ENCODE results near the gene GALNT6.
"Not testable (repeated sequence)": the region's sequence is repeated elsewhere in the genome, so short reads cannot be mapped to it uniquely, and the experiment has no call there.

GALNT6 gene

DNA sequence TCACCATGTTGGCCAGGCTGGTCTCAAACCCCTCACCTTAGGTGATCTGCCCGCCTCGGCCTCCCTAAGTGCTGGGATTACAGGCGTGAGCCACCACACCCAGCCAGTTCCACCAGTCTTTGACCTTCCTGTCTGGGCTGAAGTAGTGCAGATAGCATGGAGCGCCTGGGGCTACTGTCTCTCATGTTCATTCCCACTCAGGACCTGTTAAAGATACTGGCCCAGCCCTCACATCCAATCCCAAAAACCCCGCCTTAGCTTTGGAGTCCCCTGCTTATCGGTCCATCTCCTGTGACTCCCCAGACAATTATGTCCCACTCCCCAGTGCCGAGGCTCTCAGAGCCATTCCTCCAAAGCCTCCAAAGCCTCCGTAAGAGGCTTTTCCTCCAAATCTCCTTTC, 32.7 kb downstream of the GALNT6 start:
- no peak for DNase-seq (ENCODE audit: low read depth)

DNA sequence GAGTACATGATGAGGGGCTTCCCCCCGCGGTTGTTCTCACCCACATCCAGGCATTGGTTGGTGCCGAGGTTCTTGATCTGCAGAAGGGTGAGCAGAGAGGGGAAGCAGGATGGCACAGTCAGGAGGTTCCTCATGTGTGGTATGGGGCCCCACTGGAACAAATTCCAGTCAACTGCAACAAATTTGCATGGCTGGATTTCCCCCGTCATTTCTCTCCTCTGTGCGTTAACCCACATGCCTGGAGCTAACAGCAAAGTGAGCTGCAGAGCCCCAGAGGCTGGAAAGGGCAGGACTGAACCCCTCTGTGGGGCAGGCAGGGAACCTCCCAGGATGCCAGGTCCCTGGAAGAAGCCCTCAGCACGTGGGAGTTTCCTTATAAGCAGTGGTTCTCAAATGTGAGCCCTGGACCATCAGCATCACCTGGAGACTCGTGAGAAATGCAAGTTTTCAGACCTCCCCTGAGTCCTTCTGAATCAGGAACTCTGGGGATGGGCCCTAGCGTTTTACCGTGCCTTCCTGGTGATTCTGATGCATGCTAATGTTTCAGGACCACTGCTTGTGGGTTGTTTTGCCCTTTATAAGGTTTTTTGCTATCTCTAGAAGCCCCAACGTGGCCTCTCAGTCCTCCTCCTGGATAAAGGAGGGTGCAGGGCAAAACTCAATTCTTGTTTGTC, 33.7 kb downstream of the GALNT6 start:
- no peak for DNase-seq (ENCODE audit: low read depth)

DNA sequence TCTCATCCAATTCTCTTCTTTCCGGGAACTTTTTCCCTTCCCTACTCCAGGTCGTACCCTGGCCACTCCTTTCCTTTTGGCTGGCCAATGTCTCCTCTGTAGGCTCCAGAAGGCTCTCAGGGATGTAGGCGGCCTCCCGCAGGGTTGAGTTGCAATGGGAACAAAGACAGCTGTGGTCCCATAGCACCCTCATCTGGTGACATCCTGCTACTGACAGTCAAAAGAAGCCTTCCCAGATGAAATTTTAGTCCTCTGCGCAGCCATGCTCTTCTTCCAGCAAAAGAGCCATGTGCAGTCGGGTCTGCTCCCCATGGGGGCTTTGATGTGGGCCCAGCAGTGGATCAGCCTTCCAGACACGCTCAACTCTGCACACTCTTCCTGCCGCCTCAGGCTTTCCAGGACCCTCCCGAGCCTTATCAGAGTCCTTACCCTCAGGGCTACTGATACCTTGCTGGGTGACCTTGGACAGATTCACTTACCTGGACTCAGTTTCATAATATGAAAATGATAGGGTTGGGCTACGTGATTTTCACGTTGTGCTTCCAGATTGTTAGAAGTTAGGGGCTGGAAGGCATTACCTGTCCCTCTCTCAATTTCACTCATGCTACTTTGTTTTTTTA, 39.2 kb downstream of the GALNT6 start:
- no peak for DNase-seq (ENCODE audit: low read depth)

DNA sequence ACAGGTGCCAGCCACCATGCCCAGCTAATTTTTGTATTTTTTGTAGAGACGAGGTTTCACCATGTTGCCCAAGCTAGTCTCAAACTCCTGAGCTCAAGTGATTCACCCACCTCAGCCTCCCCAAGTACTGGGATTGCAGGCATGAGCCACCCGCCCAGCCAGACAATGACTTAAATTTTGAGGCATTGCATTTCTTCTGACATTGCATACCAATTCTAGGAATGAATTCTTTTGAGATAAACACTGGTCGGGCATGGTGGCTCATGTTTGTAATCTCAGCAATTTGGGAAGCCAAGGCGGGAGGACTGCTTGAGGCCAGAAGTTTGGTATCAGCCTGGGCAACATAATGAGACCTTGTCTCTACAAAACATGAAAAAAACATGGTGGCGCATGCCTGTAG, 42.2 kb downstream of the GALNT6 start:
- no peak for DNase-seq (ENCODE audit: low read depth)

DNA sequence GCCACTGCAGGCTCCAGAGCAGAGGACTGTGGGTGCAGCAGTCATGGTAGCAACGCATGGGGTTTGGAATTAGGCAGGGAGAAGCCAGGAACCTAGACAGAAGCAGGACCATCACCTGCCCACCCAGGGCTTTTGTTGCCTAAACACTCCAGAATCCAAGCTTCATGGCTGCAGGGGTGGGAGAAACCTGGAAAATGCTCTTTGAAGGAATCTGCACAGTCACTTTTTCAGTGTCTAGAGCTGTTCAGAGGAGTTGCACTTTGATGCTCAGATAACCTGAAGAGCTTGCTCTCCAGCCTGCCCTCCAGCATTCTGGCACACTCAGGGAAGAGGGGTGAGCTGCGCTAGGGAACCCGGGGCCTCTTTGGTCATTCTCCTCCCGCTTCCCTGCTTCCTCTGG, 43.1 kb downstream of the GALNT6 start:
- no peak for DNase-seq (ENCODE audit: low read depth)

DNA sequence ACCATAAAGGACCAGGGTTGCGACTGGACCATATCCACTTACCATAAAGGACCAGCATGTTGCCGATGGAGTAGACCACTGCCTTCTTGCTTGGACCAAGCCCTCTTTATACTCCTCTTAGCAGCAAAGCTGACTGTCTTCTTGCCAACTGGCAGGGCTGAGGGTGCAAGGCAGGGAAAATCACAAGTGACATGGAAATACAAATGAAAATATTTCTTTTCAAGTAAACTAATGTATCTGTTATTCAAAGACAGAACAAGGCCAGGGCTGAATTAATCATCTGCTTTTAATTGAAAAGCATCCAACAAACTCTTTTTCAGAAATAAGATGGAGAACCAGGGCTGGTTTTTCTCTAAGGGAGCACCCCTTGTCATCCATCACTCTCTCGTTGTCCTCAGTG, 44.6 kb downstream of the GALNT6 start, which contains the start of gene CELA1:
Gene CELA1 (minus strand): TSS at position 99 of the 400 bp plus-strand sequence. CDS start 41 bp downstream, at position 58.
- no peak for DNase-seq (ENCODE audit: low read depth)

DNA sequence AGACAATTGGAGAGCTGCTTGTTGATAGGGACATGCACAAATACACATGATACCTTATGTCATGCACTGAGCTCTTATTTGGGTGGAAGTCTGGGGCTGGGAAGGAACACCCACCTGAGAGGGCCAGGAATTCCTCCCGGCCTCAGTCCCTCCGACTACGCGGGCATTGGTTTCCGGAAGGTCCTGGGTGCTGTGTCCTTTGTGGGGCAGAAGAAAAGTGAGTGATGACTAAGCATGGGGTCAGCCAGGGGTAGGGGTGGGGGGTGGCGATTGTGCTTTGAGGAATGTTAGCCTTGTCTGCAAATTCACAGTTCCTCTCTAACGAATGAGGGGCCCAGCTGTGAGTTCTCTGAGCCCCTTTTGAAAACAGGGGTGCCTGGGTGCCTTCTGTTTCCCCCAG, 45.5 kb downstream of the GALNT6 start:
- DNase-seq (ENCODE audit: low read depth): no peak

DNA sequence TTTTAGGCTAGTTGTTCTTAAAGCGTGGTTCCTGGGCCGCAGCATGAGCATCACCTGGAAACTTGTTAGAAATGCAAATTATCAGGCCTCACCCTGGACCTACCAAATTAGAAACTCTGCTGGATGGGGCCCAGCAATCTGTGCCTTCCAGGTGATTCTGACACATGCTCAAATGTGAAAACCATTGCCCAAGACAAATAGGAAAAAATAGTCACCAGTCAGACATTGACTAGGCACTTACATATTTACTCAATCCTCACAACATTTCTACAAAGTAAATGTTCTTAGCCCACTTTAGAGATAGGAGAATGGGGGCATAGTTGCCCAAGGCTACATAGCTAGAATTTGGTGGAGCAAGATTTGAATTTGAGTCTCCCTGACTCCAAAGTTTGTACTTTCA, 48.0 kb downstream of the GALNT6 start:
- DNase-seq (ENCODE audit: low read depth): no peak

DNA sequence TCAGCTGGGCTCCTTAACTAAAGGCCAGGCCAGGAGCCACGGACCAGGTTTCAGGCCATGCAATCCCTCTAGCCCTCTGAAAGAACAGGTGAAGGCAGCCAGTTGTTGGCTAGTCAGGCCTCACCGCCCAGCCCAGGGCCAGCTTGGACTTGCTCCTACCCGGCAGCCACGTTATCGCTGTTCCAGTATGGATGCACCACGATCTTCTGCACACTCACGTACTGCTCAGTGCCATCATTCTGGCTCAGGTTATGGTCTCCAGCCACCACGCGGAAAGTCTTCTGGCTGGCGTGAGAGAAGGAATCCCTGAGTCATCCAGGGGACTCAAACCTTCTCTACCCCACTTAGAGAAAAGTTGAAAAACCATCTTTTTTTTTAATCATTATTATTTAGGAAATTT, 48.8 kb downstream of the GALNT6 start:
- no peak for DNase-seq (ENCODE audit: low read depth)

DNA sequence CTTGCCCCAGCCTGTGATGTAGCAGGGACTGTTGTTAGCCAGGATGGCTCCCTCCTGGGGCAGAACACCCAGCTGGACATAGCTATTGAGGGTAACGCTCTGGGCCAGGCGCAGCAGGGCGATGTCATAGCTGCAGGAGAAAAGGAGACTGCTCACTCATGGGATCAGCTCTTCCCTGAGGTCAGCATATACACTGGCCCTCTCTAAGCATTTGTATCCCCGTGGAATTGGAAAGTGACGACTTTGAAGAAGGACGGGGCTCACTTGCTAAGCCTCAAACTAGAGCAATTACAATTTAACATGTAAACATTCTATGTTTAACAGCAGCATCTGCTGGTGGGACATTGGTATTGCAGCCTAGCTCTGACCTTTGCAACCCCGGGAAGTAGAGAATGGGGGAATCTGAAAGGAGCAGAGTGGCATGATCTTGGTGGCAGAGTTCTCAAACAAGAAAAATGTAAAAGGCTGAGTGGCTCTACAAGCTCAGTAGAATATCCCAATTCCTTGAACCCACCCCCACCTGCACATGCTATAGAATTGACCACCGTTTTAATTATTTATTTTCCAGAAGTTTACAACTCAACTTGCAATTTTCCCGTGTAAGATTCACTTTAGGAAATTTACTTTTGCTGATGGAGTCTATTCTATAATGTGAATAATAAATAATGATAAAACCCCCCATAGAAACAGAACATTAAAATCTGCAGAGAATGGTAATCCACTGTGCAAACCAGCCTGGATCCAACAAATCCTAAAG, 49.8 kb downstream of the GALNT6 start:
- peak; percentile 52 for DNase-seq (ENCODE audit: low read depth)

DNA sequence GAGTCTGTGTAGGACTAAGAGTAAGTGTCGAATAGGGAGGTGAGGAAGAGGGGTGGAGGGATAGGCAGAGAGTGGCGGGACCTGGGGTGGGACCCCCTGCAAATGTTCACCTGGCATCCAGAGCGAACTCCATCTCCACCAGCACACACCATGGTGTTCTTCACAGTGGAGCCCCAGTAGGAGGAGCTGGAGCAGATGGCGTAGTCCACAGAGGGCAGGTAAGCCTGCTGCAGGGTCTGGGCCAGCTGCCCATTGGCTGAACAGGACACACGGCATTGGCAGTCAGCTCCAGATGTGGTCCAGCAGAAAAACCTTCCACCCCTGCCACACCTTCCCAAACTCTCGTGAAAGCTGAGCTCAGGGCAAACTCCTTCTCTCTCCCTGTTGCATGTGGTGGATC, 51.5 kb downstream of the GALNT6 start:
- no peak for DNase-seq (ENCODE audit: low read depth)

DNA sequence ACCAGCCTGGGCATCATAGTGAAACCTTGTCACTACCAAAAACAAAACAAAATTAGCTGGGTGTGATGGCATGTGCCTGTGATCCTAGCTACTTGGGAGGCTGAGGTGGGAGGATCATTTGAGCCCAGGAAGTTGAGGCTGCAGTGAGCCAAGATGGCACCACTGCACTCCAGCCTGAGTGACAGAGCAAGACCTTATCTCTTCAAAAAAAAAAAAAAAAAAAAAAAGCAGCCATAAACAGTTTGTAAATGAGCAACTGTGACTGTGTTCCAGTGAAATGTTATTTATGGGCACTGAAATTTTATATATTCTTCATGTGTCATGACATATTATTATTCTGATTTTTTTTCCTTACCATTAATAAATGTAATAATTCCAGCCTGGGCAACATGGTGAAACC, 53.9 kb downstream of the GALNT6 start:
- DNase-seq (ENCODE audit: low read depth): not testable (repeated sequence)

DNA sequence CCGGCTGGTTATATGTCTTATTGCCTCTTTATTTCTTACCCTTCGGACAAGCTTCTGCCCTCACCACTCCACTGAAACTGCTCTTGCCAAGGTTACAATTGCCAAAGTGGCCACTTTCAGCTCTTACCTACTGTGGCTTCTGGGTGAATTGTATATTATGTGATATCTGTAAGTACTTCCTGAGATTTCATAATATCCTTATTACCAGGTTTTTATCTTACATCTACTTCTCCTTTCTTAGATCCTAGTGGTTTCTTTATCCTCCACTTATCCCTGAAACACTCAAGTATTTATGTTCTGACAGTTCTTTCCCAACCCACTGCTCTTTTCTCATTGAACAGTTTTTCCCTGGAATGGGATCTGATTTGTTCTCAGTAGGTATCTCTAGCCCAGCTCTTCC, 55.3 kb downstream of the GALNT6 start:
- no peak for DNase-seq (ENCODE audit: low read depth)

DNA sequence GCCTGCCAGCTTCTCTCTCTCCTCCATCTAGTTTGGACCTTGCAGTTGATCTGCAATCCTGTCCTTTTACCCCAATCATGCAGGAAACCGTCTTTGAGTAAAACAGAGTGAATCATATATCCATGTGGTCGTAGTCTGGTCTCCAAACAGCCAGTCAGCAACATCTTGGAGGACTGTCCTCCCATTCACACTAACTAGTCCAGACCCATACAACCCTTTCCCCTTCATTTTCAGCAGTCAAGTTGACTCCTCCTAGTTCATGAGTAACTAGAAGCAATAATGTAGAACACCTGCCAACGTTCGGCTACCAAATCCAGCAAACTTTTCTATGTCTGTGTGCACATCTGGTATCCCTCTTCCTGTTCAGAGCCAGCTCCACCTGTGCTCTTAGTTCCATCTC, 56.4 kb downstream of the GALNT6 start:
- DNase-seq (ENCODE audit: low read depth): no peak

DNA sequence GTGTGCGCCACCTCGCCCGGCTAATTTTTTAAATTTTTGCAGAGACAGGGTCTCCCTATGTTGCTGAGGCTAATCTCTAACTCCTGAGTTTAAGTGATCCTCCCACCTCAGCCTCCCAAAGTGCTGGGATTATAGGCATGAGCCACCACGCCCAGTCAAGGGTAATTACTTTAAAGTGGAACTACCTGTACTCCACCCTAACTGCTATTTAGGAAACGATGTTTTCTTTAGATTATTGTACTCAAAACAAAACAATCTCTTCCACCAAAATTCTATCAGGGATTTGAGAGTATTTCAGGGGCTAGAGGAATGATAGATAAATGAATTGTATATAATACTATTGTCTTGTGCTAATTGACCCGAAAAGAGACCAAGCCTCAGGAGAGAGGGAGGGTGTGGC, 57.7 kb downstream of the GALNT6 start:
- DNase-seq (ENCODE audit: low read depth): no peak

DNA sequence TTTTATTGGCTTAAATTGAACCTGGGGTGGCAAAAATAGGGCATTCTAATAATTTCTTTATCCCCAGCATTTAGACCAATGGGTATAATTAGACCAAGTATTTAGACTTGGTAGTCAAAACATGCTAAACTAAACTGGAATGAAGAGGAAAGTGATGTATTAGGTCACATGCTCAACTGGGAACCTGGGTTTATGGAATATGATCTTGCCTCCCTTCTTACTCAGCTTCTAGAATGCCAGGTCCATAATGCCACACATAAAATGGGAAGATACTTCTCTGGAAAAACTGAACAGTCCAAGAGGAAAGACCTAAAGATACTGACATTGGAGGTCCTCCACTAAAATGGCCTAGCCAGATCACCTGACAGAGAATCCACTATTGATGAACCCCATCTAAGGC, 61.0 kb downstream of the GALNT6 start:
- no peak for DNase-seq (ENCODE audit: low read depth)

DNA sequence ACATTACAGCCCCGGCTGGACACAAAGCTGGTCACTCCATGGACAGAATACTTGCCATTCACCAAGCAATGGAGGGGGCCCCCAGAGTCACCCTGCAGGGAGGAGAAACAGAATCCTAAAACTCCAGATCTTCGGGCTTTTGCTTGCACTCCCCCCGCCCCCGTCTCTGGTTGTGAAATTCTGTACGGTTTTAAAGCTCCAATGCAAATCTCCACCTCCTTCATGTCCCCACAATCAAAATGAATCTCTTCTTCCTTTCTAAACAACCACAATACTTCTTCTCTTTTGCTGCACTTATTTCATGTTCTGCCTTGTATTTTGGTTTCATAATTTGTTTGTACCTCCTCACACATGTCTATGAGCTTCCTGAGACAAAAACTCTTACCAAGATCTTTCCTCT, 61.5 kb downstream of the GALNT6 start:
- DNase-seq (ENCODE audit: low read depth): no peak

DNA sequence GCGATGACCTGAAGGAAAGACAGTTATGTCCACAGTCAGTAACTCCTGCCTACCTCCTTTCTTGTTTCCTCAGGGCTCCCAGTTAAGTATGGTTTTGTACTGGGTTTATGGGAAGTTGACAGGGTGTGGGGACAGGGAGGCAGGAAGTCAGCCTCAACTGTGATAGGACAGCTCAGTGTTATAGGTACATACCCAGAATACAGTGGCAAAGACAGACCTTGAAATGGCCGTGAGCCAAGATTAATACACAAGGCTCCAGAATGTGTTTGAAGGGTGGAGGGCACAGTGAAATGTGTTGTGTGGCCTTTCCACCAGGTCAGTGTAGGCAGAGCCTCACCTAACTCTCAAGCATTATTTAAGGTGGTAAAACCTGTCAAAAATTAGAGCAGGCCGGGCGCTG, 62.6 kb downstream of the GALNT6 start:
- no peak for DNase-seq (ENCODE audit: low read depth)

DNA sequence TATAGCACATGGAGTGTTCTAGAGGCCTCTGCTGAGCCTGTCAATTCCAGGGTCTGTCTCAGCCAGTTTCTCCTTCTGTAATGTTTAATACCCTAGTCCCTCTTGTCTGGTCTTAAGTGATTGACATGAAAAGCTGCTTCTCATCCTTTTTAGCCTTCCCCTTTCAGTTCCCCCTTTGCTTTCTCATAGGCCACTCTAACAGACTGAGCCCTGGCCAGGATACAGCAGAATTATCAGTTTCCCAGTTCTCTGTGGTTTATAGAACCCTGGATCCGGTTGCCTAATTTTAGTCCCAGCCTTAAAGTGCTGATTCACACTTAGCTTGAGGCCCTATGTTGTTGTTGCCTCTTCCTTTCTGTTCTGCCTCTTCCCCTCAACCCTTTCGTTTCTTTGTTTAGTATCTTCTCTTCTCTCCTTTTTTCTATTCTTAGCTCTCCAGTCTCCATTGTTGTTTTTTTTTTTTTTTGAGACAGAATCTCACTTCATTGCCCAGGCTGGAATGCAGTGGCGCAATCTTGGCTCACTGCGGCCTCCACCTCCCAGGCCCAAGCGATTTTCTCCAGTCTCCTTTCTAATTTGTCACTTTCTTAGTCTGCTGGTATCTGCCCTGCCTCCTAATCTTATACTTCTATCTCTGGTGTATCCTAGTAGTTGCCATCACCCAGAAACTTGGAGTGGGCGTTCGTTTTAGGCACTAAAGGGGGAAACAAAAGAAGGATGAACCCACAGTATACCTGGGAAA, 64.3 kb downstream of the GALNT6 start:
- no peak for DNase-seq (ENCODE audit: low read depth)

DNA sequence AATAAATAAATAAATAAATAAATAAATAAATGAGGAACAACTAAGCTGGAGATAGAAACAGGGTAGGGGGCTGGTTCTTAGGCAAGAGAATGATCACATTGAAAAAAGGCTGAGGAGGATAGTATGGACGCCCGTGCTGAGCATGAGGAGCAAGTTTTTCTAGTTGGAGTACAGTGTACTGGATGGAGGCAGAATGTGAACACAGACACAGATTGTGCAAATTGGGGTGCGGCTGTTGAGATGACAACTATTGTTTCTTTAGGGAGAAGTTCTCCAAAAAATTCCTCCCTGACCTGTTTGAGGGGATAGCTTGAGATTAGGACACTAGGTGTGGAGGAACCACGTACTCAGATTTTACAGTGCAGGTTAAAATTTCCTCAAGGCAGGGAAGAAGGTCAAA, 66.3 kb downstream of the GALNT6 start:
- DNase-seq (ENCODE audit: low read depth): no peak

DNA sequence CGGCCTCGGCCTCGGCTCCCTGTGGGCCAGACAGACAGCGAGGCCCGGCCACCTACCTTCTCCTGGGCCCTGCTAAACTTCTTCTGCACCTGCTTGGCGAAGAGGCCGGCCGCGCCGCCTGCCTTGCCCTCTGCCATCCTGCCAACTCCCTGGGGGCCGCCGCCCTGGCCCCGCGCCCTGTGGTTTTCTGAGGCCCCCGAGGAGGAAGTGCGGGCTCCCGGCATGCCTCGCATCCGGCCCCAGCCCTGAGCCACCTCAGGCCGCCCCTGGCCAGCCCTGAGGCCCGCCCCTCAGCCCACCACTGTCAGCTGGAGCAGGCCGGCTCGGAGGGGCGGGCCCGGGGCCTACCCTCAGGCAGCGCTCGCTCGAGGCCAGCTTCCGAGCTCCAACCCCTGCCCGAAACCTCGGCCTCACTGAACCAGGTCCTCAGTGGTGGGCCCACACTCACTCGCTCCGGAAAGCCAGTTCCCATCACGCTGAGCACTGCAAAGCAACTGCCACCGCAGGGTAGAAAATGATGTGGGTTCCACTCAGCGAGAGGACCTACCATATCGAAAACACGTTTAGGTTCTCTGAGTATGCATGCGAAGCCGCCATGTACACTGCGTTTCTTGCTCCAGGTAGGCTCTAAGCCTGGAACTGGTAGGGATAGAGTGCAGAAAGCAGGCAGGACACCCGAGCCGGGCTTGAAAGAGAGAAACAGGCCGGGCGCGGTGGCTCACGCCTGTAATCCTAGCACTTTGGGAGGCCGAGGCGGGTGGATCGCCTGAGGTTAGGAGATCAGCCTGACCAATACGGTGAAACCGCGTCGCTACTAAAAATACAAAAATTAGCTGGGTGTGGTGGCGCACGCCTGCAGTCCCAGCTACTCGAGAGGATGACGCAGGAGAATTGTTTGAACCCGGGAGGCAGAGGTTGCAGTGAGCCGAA, 67.0 kb downstream of the GALNT6 start, which contains the start of gene BIN2:
Gene BIN2 (minus strand): TSS at position 209 of the 930 bp plus-strand sequence. CDS start 72 bp downstream, at position 137.
- peak; percentile 71 for DNase-seq (ENCODE audit: low read depth)
